GM12878 (cell line): ENCODE results near the gene SPIB. TPM values are rescaled to one million over a fixed set of nuclear protein-coding genes. Genes with fewer than 3 reads are reported as not detected.

Source experiments
- ATAC-seq: fragments of 200-7000 bp; cut with Tn5 transposase; 3 replicates; pipeline ENCODE4 v1.9.1; 2020; ENCODE audit warnings: mild to moderate bottlenecking, moderate library complexity
- BruUV-seq: library from RNA; stranded (reverse); fragments of 400-500 nt; replicated peaks from 2 replicates; lab custom pipeline; 2021; lab: Mats Ljungman, UMichigan
- CTCF ChIA-PET: fragments of 300-600 bp; sonication (Branson Sonifier 250); formaldehyde crosslinking; extraction: SDS; loops from one replicate; lab custom pipeline; 2021; ENCODE audit warnings: inconsistent platforms; lab: Yijun Ruan, JAX
- POLR2A ChIA-PET: fragments of 350-600 bp; formaldehyde crosslinking; extraction: SDS; loops from one replicate; lab custom pipeline; 2021; ENCODE audit warnings: inconsistent platforms; lab: Charles Lee
- RAD21 ChIA-PET: fragments of 300-600 bp; sonication (Branson Sonifier 250); formaldehyde crosslinking; loops from one replicate; lab custom pipeline; 2023; ENCODE audit warnings: antibody characterized with exemption; ENCODE audit not compliant: unreplicated experiment; lab: Charles Lee
- SMC1A ChIA-PET: fragments of 300-600 bp; sonication (Branson Sonifier 250); formaldehyde crosslinking; loops from one replicate; lab custom pipeline; 2023; ENCODE audit not compliant: unreplicated experiment, uncharacterized antibody; lab: Charles Lee
- DNase-seq: peaks from one replicate; pipeline ENCODE4 v3.0.0-alpha.2; 2011; ENCODE audit warnings: low read depth, low spot score
- FAIRE-seq: peaks from 3 replicates; lab custom pipeline; 2011; peaks lifted over from hg19 to GRCh38; lab: Jason Lieb, UNC
- H2AFZ ChIP-seq: 2 replicates; pipeline ENCODE4 v1.6.0; 2011; ENCODE audit warnings: low read depth, low read length, control low read depth; ENCODE audit not compliant: control insufficient read depth
- H3K27ac ChIP-seq: 2 replicates; pipeline ENCODE4 v1.5.1; 2011; ENCODE audit warnings: control low read depth; ENCODE audit not compliant: control insufficient read depth, insufficient read depth
- H3K27me3 ChIP-seq, 2 experiments: replicated peaks in 1 of 2; 2 replicates each; pipeline versions ENCODE4 v1.6.0 to v1.6.1; 2011; ENCODE audit warnings: low read length in 1 of 2; ENCODE audit not compliant: control insufficient read depth in 2 of 2, insufficient read depth in 2 of 2
- H3K36me3 ChIP-seq, 2 experiments: 2 replicates each; pipeline ENCODE4 v1.5.1; 2011; ENCODE audit warnings: low read length in 1 of 2; ENCODE audit not compliant: control insufficient read depth in 2 of 2, insufficient read depth in 2 of 2
- H3K4me1 ChIP-seq: 2 replicates; pipeline ENCODE4 v1.6.1; 2011; ENCODE audit warnings: mild to moderate bottlenecking, low read length, moderate library complexity, mixed read lengths; ENCODE audit not compliant: control insufficient read depth, insufficient read depth
- H3K4me2 ChIP-seq: 2 replicates; pipeline ENCODE4 v1.6.0; 2011; ENCODE audit warnings: control low read depth; ENCODE audit not compliant: control insufficient read depth, insufficient read depth
- H3K4me3 ChIP-seq: fragments of 200-600 bp; sonication (generic); 2 replicates; pipeline ENCODE4 v1.5.1; 2016
- H3K79me2 ChIP-seq: 2 replicates; pipeline ENCODE4 v1.6.0; 2011; ENCODE audit warnings: low read length; ENCODE audit not compliant: control insufficient read depth, insufficient read depth
- H3K9ac ChIP-seq: 2 replicates; pipeline ENCODE4 v1.8.0; 2011; ENCODE audit warnings: low read length, control low read depth, mixed read lengths; ENCODE audit not compliant: control insufficient read depth, insufficient read depth
- H3K9me3 ChIP-seq: replicated peaks from 3 replicates; pipeline ENCODE4 v1.5.1; 2011; ENCODE audit warnings: mild to moderate bottlenecking, low read length; ENCODE audit not compliant: control insufficient read depth, insufficient read depth
- H4K20me1 ChIP-seq: 2 replicates; pipeline ENCODE4 v1.6.0; 2011; ENCODE audit not compliant: control insufficient read depth, insufficient read depth
- CREM ChIP-seq: IDR thresholded peaks from 2 replicates; pipeline ENCODE4 v1.6.1; 2014; ENCODE audit warnings: antibody characterized with exemption, low read depth
- GABPA ChIP-seq: IDR thresholded peaks from 2 replicates; pipeline ENCODE4 v1.6.1; 2014; ENCODE audit warnings: antibody characterized with exemption, low read depth, mild to moderate bottlenecking, inconsistent platforms
- IRF5 ChIP-seq: fragments of 450-650 bp; IDR thresholded peaks from 2 replicates; pipeline ENCODE4 v1.6.1; 2017; ENCODE audit warnings: borderline replicate concordance
- KDM1A ChIP-seq: fragments of 200-600 bp; sonication (generic); IDR thresholded peaks from 2 replicates; pipeline ENCODE4 v1.6.1; 2016; ENCODE audit warnings: borderline replicate concordance
- MEF2B ChIP-seq: fragments of 450-650 bp; IDR thresholded peaks from 2 replicates; pipeline ENCODE4 v1.6.1; 2018; ENCODE audit warnings: mild to moderate bottlenecking, moderate library complexity; ENCODE audit not compliant: partially characterized antibody, poor library complexity, severe bottlenecking
- MTA3 ChIP-seq: IDR thresholded peaks from 2 replicates; pipeline ENCODE4 v1.6.1; 2012; ENCODE audit warnings: low read length, inconsistent platforms, borderline replicate concordance
- PKNOX1 ChIP-seq: fragments of 450-650 bp; IDR thresholded peaks from 2 replicates; pipeline ENCODE4 v1.6.1; 2016; ENCODE audit warnings: mild to moderate bottlenecking
- POU2F2 ChIP-seq: IDR thresholded peaks from 3 replicates; pipeline ENCODE4 v1.6.1; 2011; ENCODE audit warnings: low read depth, mild to moderate bottlenecking, low read length, borderline replicate concordance
- RELA ChIP-seq: fragments of 450-650 bp; IDR thresholded peaks from 2 replicates; pipeline ENCODE4 v1.8.0; 2014; ENCODE audit warnings: borderline replicate concordance; ENCODE audit not compliant: partially characterized antibody
- SIN3A ChIP-seq: IDR thresholded peaks from 2 replicates; pipeline ENCODE4 v1.6.1; 2012; ENCODE audit warnings: low read depth, low read length, improper control_type of control experiment
- SIX5 ChIP-seq: IDR thresholded peaks from 2 replicates; pipeline ENCODE4 v1.6.1; 2011; ENCODE audit warnings: mild to moderate bottlenecking, low read depth, low read length, moderate library complexity; ENCODE audit not compliant: severe bottlenecking
- STAT3 ChIP-seq: IDR thresholded peaks from 2 replicates; pipeline ENCODE4 v1.6.1; 2011; ENCODE audit warnings: low read depth, low read length, improper control_type of control experiment
- TCF3 ChIP-seq: IDR thresholded peaks from 2 replicates; pipeline ENCODE4 v1.6.1; 2012; ENCODE audit warnings: low read depth, mild to moderate bottlenecking, low read length, borderline replicate concordance; ENCODE audit not compliant: insufficient read depth
- YY1 ChIP-seq: IDR thresholded peaks from 2 replicates; pipeline ENCODE4 v1.6.1; 2011; ENCODE audit warnings: low read depth, mild to moderate bottlenecking, low read length
- ZBTB11 ChIP-seq: fragments of 450-650 bp; formaldehyde crosslinking; IDR thresholded peaks from 2 replicates; pipeline ENCODE4 v1.5.0; 2022; ENCODE audit warnings: mild to moderate bottlenecking, missing genetic modification characterization
- ZNF24 ChIP-seq: fragments of 450-650 bp; IDR thresholded peaks from 2 replicates; pipeline ENCODE4 v1.6.1; 2017; ENCODE audit warnings: antibody characterized with exemption, mild to moderate bottlenecking
- WGBS: methylation state at CpG from one replicate; pipeline ENCODE4 v1.1.6; 2016; ENCODE audit warnings: low lambda C conversion rate; ENCODE audit not compliant: insufficient replicate concordance, insufficient coverage; ENCODE audit errors: missing lambda C conversion rate; 5-methylcytosine and 5-hydroxymethylcytosine counted together
- in situ Hi-C: fragments of 300-500 bp; cut with MboI; formaldehyde crosslinking; loops from 9 replicates; pipeline ENCODE4 v1.14.3; 2018; ENCODE audit warnings: mixed read lengths
- intact Hi-C: fragments of 100-400 bp; cut with micrococcal nuclease; formaldehyde crosslinking; loops from one replicate; pipeline ENCODE4 v1.14.2; 2022; ENCODE audit not compliant: unreplicated experiment
- polyA plus RNA-seq, 11 experiments: library from polyadenylated mRNA; depleted of rRNA in 4 of 11; unstranded in 6 of 11; stranded (reverse) in 5 of 11; fragments of >200 nt; fragmentation: Nextera tagmentation in 4 of 11; fragmentation: Illumina TruSeq in 1 of 11; extraction: Ambion mirVana in 4 of 11; extraction: Trizol in 1 of 11; gene quantifications; 1 replicate in 1 of 11; 2 replicates in 10 of 11; pipeline versions ENCODE4 v1.2.1 to v1.2.3, GENCODE V29; 2011 to 2016; ENCODE audit warnings: inconsistent platforms in 2 of 11, missing spikeins in 2 of 11, low read depth in 1 of 11
- total RNA-seq, 4 experiments: library from RNA; depleted of rRNA in 3 of 4; stranded (reverse); fragments of >200 nt in 3 of 4; fragmentation: Illumina TruSeq in 1 of 4; extraction: Trizol in 1 of 4; gene quantifications; 2 replicates each; pipeline versions ENCODE4 v1.2.1 to v1.2.3, GENCODE V29; 2013 to 2021

Gene SPIB
- total and polyA plus RNA-seq, 10 of the 15 experiments (the other 5 are each of a cell fraction or from before 2014, with no cell fraction given): 3.5 to 123 (median 56.0) TPM

- BruUV-seq: no TSS peak
- intact Hi-C loops: no loop called here
- in situ Hi-C loops: no loop called here
- no peak for TF ChIP-seq STAT3
- no peak for TF ChIP-seq TCF3
- TF ChIP-seq IRF5: no peak
- no peak for TF ChIP-seq KDM1A
- peak; percentile 93 for TF ChIP-seq ZBTB11 (CRISPR knock-in tag)
- TF ChIP-seq YY1: peak; percentile 85
- peak; percentile 81 for TF ChIP-seq SIX5
- TF ChIP-seq GABPA: peak; percentile 100
- peak; percentile 61; the same call in 1 of the 2 replicates for TF ChIP-seq ZNF24
- TF ChIP-seq MEF2B: peak; percentile 30
- TF ChIP-seq POU2F2: peak; percentile 82
- TF ChIP-seq CREM: peak; percentile 96
- peak; percentile 79 for TF ChIP-seq PKNOX1
- TF ChIP-seq SIN3A: peak; percentile 72; the same call in 1 of the 2 replicates
- peak; percentile 57 for TF ChIP-seq RELA
- TF ChIP-seq MTA3: no peak; the same call in 1 of the 2 replicates
Observed at GRCh38 chr19:50376166-50377050, 42.3 kb upstream of the SPIB start, which contains the start of gene NR1H2. Gene NR1H2, plus strand, starts transcription at chr19:50376457. Its CDS starts 1,149 bp downstream, at chr19:50377606.

More at GRCh38 chr19:50376166-50377050, 42.3 kb upstream of the SPIB start, which contains the start of gene NR1H2:
- Histone ChIP-seq H3K4me2 (peak within 1 kb of the TSS; percentile 71), H3K4me3 (peak within 1 kb of the TSS; percentile 79), H2AFZ (peak within 1 kb of the TSS; percentile 86), H3K79me2 (peaks cover 5% of the 10 kb centered on the region), H3K9me3 (no peaks in the 10 kb centered on the region), H3K36me3 (peaks cover 5 to 16% of the 10 kb centered on the region in 2 experiments; a peak in 3 of 4 replicates), H3K27me3 (no peaks in the 10 kb centered on the region), H3K27ac (peak within 1 kb of the TSS; percentile 94), H4K20me1 (no peaks in the 10 kb centered on the region), H3K4me1 (peaks cover 7% of the 10 kb centered on the region; the same call in 1 of the 2 replicates), H3K9ac (peak within 1 kb of the TSS; percentile 91)
- ChIA-PET CTCF (interaction anchor here (0.6 to 2.4 kb wide), 8 partner anchors 10 to 180 kb away, joined by 3 to 11 read pairs (median 5); partner anchors contain the start of genes KCNC3 and NAPSA), RAD21 (interaction anchor here (1.0 to 1.6 kb wide), 5 partner anchors 19 to 86 kb away, joined by 3 to 8 read pairs (median 4); no protein-coding TSS in a partner anchor), POLR2A (interaction anchor here (0.5 to 2.1 kb wide), 9 partner anchors 8 to 84 kb away, joined by 3 to 10 read pairs (median 4); partner anchors contain the start of genes POLD1 and SPIB), SMC1A (interaction anchor here (0.7 to 2.3 kb wide), 8 partner anchors 9 to 407 kb away, joined by 3 to 16 read pairs (median 4); partner anchors contain the start of gene POLD1)
- ATAC-seq (peak; percentile 95), FAIRE-seq (peak; percentile 98), DNase-seq (peak; percentile 90)
- under 1% methylated on average over 48 of the region's 67 CpGs for WGBS
